Thymus (tissue), 14 donors: Measurements from ENCODE around the gene BACH1. TPM values are rescaled to one million over a fixed set of nuclear protein-coding genes. Genes with fewer than 3 reads are reported as not detected.
"Not testable (repeated sequence)": the region's sequence is repeated elsewhere in the genome, so short reads cannot be mapped to it uniquely, and the experiment has no call there.

Experiments
- DNase-seq, 9 donors: peaks; one replicate each; pipeline ENCODE4 v3.0.0-alpha.2; 2013; ENCODE audit warnings: low spot score in 9 of 9, low read depth in 6 of 9, missing footprints in 1 of 9
- H3K27ac ChIP-seq, 2 donors: one replicate each; pipeline ENCODE4 v1.5.1; 2013; ENCODE audit warnings: control low read depth in 1 of 2, low read depth in 1 of 2, low read length in 1 of 2, mild to moderate bottlenecking in 1 of 2, moderate library complexity in 1 of 2
- H3K27me3 ChIP-seq, 2 donors: one replicate each; pipeline ENCODE4 v1.5.1; 2013; ENCODE audit warnings: low read length in 1 of 2; ENCODE audit not compliant: control insufficient read depth in 2 of 2, insufficient read depth in 1 of 2
- H3K36me3 ChIP-seq, 2 donors: one replicate each; pipeline ENCODE4 v1.5.1; 2013; ENCODE audit warnings: low read length in 1 of 2, mild to moderate bottlenecking in 1 of 2, moderate library complexity in 1 of 2; ENCODE audit not compliant: control insufficient read depth in 2 of 2, insufficient read depth in 2 of 2
- H3K4me1 ChIP-seq, 2 donors: one replicate each; pipeline ENCODE4 v1.5.1; 2013; ENCODE audit warnings: low read length in 2 of 2; ENCODE audit not compliant: control insufficient read depth in 2 of 2, insufficient read depth in 2 of 2
- H3K4me3 ChIP-seq, 2 donors: one replicate each; pipeline ENCODE4 v1.5.1; 2013; ENCODE audit warnings: low read length in 2 of 2, control low read depth in 1 of 2, mild to moderate bottlenecking in 1 of 2
- H3K9me3 ChIP-seq, 2 donors: one replicate each; pipeline ENCODE4 v1.5.1; 2013; ENCODE audit warnings: low read length in 1 of 2, mild to moderate bottlenecking in 1 of 2; ENCODE audit not compliant: control insufficient read depth in 2 of 2, insufficient read depth in 1 of 2
- WGBS: extraction: QIAGEN DNeasy Blood & Tissue Kit; methylation state at CpG from one replicate; pipeline ENCODE4 v1.1.7; 2013; 5-methylcytosine and 5-hydroxymethylcytosine counted together
- long read RNA-seq, 10 donors: transcript quantifications; one replicate each; lab custom pipeline, GENCODE V29; 2026
- polyA plus RNA-seq: library from polyadenylated mRNA; stranded (reverse); fragments of 200-250 nt; gene quantifications from one replicate; pipeline ENCODE4 v1.2.3, GENCODE V29; 2013
- total RNA-seq: library from RNA; stranded (reverse); fragments of 120-200 nt; gene quantifications from one replicate; pipeline ENCODE4 v1.2.4, GENCODE V29; 2013
- donor health status: healthy.

Gene BACH1
- total RNA-seq, result 23.0 TPM
- polyA plus RNA-seq, result 17.6 TPM
- long read RNA-seq, donor 1, result 0 reads
- long read RNA-seq, donor 2, full-length matches to known transcripts, result 3 of 8 reads
- long read RNA-seq, donor 2, partial matches to known transcripts, result 5 of 8 reads
- long read RNA-seq, donor 2, other reads (novel, unspliced or antisense), result 0 of 8 reads
- long read RNA-seq, donor 3, full-length matches to known transcripts, result 2 of 2 reads
- long read RNA-seq, donor 3, partial matches to known transcripts, result 0 of 2 reads
- long read RNA-seq, donor 3, other reads (novel, unspliced or antisense), result 0 of 2 reads
- long read RNA-seq, donor 4, result 0 reads
- long read RNA-seq, donor 5, full-length matches to known transcripts, result 3 of 3 reads
- long read RNA-seq, donor 5, partial matches to known transcripts, result 0 of 3 reads
- long read RNA-seq, donor 5, other reads (novel, unspliced or antisense), result 0 of 3 reads
- long read RNA-seq, donor 6, full-length matches to known transcripts, result 2 of 2 reads
- long read RNA-seq, donor 6, partial matches to known transcripts, result 0 of 2 reads
- long read RNA-seq, donor 6, other reads (novel, unspliced or antisense), result 0 of 2 reads
- long read RNA-seq, donor 7, full-length matches to known transcripts, result 4 of 4 reads
- long read RNA-seq, donor 7, partial matches to known transcripts, result 0 of 4 reads
- long read RNA-seq, donor 7, other reads (novel, unspliced or antisense), result 0 of 4 reads
- long read RNA-seq, donor 8, full-length matches to known transcripts, result 1 of 1 reads
- long read RNA-seq, donor 8, partial matches to known transcripts, result 0 of 1 reads
- long read RNA-seq, donor 8, other reads (novel, unspliced or antisense), result 0 of 1 reads
- long read RNA-seq, donor 9, result 0 reads
- long read RNA-seq, donor 10, result 0 reads

DNA sequence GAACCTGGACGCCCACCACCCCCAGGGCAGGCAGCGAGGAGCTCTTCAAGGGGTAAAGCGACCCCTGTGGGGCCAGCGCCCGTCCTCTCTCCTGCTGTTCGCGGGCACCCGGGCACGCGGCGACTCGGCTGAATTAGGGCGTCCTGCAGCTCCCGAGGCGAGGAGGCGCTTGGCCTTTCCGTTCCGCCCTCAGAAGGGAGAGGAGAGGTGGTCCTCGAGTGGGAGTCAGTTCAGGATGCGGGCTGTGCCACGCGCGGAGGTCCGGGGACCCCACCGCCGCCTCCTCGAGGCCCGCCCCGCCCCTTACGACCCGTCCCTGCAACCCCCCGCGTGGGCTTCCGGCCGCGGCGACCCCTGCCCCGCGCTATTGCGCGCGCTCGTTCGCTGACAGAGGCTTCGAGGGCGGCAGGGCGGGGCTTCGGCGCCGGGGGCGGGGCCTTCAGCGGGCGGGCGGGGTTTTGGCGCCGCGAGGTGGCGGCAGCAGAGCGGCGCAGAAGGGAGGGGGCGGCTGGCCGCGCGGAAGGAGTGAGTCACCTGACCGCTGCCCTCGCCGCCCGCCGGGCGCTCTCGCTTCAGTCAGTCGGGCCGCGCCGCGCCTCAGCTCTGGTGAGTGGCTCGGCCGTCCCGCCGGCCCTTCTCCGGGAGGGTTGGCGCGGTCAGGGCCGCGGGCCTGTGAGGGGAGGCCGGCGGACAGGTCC, at the start of gene BACH1:
TSS of gene BACH1 (plus strand) at position 575 of the 698 bp plus-strand sequence. CDS start 22,359 bp downstream, outside the sequence.
- Histone ChIP-seq H3K36me3 (no peaks in the 10 kb centered on the region), H3K4me1 (peaks cover 19 to 21% of the 10 kb centered on the region in 2 donors), H3K27ac (peak within 1 kb of the TSS; percentile 87 to 89), H3K27me3 (no peaks in the 10 kb centered on the region), H3K4me3 (peak within 1 kb of the TSS; percentile 77 to 97), H3K9me3 (no peaks in the 10 kb centered on the region)
- peak in 8 of 9 donors; percentile 38 to 89 (median 76) for DNase-seq
- WGBS, result 5% methylated on average over 87 of the region's 87 CpGs

DNA sequence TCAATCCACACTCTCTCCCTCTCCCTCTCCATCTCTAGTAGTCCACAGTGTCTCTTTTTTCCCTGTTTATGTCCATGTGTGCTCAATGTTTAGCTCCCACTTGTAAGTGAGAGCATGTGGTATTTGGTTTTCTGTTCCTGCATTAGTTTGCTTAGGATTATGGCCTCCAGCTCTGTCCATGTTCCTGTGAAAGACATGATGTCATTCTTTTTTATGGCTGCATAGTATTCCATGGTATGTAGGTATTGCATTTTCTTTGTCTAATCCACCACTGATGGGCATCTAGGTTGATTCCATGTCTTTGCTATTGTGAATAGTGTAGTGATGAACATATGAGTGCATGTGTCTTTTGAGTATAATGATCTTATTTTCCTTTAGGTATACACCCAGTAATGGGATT, 49.4 kb upstream of the BACH1 start:
- H3K27ac ChIP-seq, H3K4me1 ChIP-seq, DNase-seq, H3K9me3 ChIP-seq, H3K36me3 ChIP-seq, H3K4me3 ChIP-seq, H3K27me3 ChIP-seq: not testable (repeated sequence)

DNA sequence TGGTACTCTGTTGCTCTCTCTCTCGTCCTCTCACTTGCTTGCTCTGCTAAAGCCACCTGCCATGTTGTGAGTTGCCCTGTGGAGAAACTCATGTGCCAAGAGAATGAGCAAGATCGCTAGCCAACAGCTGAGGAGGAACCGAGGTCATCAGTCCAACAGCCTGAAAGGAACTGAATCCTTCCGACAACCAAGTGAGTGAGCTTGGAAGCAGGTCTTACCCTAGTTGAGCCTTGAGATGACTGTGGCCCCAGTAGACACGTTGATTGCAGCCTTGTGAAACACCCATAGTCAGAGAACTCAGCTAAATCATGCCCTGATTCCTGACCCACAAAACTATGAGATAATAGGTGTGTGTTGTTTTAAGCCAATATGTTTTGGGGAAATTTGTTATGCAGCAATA, 48.1 kb upstream of the BACH1 start:
- DNase-seq, result no peak
- no peak overlapping the region for H3K27ac ChIP-seq
- 95% methylated on average over 5 of the region's 5 CpGs for WGBS

DNA sequence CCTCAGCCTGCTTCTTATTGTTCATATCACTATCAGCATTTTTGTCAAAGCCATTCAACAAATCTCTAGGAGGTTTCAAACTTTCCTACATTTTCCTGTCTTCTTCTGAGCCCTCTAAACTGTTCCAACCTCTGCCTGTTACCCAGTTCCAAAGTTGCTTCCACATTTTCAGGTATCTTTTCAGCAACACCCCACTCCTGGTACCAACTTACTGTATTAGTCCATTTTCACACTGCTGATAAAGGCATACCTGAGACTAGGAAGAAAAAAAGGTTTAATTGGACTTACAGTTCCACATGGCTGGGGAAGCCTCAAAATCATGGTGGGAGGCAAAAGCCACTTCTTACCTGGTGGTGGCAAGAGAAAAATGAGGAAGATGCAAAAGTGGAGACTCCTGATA, 44.9 kb upstream of the BACH1 start:
- not testable (repeated sequence) for H3K27ac ChIP-seq, H3K27me3 ChIP-seq, DNase-seq, H3K4me1 ChIP-seq, H3K36me3 ChIP-seq, H3K9me3 ChIP-seq, H3K4me3 ChIP-seq

More for the DNA sequence above, 48.1 kb upstream of the BACH1 start:
- no peaks in the 10 kb centered on the region for H3K4me1 ChIP-seq
- H3K4me3 ChIP-seq, result no peak overlapping the region
- H3K27me3 ChIP-seq, result no peaks in the 10 kb centered on the region
- H3K36me3 ChIP-seq, result no peaks in the 10 kb centered on the region
- peaks cover 2 to 7% of the 10 kb centered on the region in 2 donors for H3K9me3 ChIP-seq

DNA sequence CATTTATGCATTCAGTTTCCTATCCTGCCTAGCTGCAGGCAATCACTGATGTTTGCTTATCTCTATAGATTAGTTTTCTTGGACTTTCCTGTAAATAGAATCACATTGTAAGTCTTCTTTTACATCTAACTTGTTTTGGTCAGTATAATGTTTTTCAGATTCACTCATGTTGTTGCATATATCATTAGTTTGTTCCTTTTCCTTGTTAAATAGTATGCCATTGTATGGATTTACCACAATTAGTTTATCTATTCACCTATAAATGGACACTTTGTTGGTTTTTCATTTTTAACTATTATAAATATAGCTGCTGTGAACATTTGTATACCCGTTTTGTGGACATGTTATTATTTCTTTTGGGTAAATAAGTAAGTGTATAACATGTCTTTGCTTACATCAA, 44.2 kb upstream of the BACH1 start:
- peaks cover 2 to 7% of the 10 kb centered on the region in 2 donors for H3K9me3 ChIP-seq
- H3K36me3 ChIP-seq, result no peaks in the 10 kb centered on the region
- 99% methylated on average over 1 of the region's 1 CpG for WGBS
- H3K27ac ChIP-seq, result no peak overlapping the region
- no peak for DNase-seq
- no peaks in the 10 kb centered on the region for H3K27me3 ChIP-seq
- H3K4me3 ChIP-seq, result no peak overlapping the region
- no peaks in the 10 kb centered on the region for H3K4me1 ChIP-seq

DNA sequence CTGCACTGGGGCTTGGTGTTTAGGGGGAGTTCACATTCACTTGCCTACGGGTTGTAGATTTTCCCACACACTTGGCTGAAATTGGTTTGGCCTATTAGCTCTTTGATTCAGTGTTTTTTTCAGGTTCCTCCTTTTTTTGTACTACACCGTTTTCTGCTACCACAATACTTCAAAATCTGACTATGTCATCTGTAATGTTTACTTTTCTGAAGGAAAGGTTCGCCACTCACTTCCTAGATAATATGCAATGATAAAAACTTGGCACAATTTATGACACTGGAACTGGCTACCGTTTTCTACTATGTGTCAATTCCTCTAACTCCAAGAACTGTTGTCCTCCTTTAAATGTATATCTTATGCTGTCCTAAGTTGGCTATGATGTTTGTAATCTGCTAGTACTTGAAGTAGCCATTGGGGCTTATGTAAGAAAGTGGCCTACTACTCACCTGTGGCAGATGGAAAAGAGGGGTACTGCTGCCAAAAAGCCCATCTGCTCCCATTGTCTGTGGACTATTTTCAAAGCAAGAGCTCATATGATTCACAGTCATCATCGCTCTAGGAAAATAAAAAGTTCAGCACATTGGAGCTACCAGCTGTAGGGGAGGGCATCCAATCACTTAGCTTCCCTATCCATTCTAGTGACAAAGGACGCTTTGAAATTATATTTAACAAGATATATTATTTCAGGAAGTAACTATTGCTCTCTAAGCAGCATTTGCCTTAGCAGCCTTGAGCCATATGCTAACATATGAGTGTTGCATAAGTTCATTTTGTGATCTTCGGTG, 42.4 kb upstream of the BACH1 start:
- DNase-seq, result no peak
- H3K9me3 ChIP-seq, result peaks cover 2 to 7% of the 10 kb centered on the region in 2 donors
- no peaks in the 10 kb centered on the region for H3K27me3 ChIP-seq
- no peak overlapping the region for H3K27ac ChIP-seq
- H3K4me3 ChIP-seq, result no peak overlapping the region
- H3K4me1 ChIP-seq, result no peaks in the 10 kb centered on the region
- no peaks in the 10 kb centered on the region for H3K36me3 ChIP-seq
- WGBS, result 43% methylated on average over 7 of the region's 7 CpGs

DNA sequence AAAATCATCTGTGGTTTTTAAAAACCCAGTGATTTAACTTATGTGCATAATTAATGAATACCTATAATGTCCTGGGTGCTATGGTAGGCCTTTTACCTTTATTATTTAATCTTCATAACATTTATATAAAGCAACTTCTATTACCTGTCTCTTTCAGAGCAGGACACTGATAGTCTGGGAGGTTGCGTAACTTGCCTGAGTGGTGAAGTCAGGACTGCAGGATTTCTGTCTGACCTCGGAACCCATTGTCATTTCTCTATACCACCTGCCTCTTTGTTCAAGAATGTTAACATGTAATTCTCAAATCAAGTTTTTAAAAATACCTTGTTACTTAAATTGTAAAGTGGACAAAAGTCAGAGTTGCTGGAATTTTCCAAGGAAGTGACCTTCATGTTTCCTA, 41.0 kb upstream of the BACH1 start:
- H3K36me3 ChIP-seq, result no peaks in the 10 kb centered on the region
- H3K9me3 ChIP-seq, result peaks cover 2 to 6% of the 10 kb centered on the region in 2 donors
- no peak for DNase-seq
- H3K4me1 ChIP-seq, result no peaks in the 10 kb centered on the region
- no peak overlapping the region for H3K27ac ChIP-seq
- H3K4me3 ChIP-seq, result no peak overlapping the region
- WGBS, result 93% methylated on average over 2 of the region's 2 CpGs
- H3K27me3 ChIP-seq, result no peaks in the 10 kb centered on the region

DNA sequence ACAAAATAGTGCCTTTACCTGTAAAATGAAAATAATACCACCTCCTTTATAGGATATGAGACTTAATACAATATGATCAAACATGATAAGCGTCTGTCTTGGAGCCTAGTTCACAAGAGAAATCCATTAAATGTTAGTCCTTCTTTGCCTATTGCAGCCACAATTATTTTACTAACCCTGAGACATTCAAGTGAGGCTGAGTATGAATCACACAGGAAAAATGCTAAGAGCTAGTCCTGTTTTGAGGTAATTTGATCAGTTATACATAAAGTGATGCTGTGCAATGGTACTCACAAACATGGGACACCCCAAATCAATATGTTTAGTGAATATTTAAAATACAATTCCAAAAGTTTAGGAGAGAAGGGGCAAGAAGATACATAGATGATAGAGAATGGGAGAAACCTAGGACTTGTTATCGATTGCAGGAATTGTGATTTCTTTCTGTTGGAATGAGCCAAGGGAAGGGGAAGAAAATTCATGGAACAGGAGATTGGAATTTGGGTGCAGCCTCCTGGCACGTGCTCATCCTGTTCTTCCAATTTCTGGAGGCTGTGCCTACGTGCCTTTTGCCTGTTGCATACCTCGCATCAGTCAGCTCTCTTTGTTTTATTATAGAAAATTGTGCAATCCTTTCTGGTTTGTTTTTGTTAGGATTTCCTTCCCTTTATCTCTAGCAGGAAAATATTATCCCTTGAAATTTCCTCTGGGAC, 39.9 kb upstream of the BACH1 start:
- DNase-seq, result no peak
- no peaks in the 10 kb centered on the region for H3K27me3 ChIP-seq
- H3K36me3 ChIP-seq, result no peaks in the 10 kb centered on the region
- H3K27ac ChIP-seq, result no peak overlapping the region
- peaks cover 0 to 2% of the 10 kb centered on the region in 2 donors for H3K9me3 ChIP-seq
- H3K4me1 ChIP-seq, result no peaks in the 10 kb centered on the region
- no peak overlapping the region for H3K4me3 ChIP-seq
- 92% methylated on average over 5 of the region's 5 CpGs for whole genome bisulfite sequencing
